ENCODE measurements around the gene HSP90AB1.

Gene HSP90AB1

DNA sequence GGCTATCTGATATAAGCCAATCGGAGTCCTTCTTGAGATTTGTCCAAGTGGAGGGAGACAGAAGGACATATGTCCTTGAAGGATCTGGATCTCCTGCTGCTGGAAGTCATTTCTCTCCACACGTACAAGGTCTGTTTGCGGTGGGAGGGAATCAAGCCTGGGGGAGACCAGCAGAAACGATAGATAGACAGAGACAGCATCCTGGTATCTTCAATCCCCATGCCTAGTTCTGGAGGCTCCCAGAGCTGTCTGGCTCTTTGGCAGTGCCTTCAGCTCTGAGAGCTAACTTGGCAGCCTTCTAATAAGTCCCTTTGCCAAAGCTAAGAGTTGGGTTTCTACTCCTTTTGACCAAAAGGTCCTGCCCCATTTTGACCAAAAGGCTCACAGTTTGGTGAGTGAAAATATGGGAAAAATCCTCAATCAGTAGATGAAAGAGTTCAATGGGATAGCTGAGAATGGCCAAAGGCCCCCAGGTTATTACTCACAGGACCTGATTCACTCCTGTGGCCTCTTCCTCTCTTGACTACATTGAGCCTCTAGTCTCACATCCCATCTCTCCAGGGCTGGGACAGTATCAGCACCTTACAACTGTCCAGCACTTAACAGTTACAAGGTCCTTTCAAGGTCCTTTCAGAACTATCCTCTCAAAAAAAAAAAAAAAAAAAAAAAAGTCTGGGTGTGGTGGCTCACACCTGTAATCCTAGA, 45.9 kb downstream of the HSP90AB1 start:
- no peak for DNase-seq

DNA sequence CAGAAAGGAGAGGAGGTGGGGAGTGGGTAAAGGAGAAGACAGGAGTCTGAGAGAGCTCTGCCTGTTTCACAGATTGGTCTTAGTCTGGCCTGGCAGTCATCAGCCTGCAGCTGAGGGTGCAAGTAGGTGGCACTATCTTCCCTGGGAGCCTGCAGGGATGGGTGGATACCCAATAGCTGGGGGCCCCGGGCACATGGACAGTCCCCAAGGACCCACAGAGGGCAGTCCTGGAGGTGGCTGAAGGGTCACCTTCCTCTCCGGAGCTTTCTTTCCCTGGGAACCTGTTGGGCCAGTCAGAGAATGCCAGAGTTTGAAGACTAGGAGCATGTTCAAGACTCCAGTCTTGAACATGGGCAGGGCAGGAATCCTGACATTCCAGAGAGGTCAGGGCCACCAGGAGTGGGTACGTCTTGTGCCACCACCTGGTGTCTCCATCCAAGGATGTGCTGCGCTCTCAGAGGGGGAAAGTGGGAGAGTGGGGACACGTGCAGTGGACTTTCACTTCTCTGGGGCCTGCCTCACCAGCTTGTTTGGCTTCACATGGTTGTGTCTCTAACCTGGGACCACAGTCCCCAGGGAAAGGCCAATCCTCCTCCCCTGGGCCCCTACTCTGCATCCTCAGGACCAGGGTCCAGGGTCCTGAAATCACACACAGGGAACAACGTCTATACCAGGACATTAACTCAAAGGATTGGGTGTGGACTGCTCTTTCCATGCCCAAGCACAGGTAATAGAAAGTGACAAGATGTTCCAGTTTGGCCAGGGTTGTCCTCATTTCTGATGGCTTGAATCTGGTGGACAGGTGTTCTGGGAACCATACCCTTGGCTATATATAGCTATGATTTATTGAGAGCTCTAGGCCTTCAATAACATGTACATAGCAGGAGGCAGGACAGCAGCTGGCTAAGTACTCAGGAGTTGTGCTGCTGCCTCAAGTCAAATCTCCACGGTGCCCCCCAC, 48.2 kb downstream of the HSP90AB1 start:
- DNase-seq, result no peak

DNA sequence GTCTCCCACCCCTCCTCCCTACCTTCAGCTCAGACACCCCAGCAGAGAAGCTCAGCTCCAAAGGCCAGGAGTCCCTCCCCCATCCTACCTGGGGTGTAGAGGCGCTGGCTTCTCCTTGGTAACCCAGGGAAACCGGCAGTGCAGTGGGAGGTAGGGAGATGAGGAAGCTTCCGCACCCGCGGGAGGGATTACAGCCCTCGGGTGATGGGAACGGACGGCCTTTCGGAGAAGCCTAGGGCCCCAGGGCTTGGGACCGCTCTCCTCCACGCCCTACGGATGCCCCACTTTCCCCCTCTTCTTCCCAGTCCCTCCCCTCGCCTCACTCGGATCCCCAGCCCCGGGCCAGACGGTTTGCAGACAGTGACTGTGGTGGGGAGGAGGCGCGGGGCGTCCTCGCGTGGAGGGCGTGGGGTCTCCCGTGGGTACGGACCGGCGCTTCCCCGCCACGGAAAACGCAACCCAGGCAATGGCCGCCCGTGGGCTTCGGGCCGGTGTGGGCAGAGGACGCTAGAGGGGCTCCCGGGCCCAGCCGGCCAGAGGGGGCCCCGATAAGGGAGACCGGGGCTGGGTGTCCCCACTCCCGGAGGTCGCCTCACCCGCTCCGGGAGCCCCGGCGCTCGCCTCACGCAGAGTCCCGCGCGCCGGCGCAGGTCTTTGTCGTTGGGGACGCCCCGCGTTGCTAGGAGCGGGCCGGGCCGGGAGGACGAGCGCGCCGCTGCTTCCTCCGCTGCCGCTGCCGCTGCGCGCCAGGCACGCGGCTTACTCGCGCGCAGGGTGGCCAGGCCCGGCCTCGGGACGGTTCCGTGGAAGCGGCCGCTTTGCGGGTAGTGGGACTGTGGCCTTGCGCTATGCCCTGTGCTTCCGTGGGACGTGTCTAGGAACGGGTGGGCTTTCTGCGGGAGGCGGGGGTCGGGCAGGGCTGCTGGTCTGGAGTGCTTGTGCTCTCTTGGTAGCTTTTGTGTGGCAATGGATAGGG, 50.5 kb downstream of the HSP90AB1 start:
- DNase-seq, result no peak

DNA sequence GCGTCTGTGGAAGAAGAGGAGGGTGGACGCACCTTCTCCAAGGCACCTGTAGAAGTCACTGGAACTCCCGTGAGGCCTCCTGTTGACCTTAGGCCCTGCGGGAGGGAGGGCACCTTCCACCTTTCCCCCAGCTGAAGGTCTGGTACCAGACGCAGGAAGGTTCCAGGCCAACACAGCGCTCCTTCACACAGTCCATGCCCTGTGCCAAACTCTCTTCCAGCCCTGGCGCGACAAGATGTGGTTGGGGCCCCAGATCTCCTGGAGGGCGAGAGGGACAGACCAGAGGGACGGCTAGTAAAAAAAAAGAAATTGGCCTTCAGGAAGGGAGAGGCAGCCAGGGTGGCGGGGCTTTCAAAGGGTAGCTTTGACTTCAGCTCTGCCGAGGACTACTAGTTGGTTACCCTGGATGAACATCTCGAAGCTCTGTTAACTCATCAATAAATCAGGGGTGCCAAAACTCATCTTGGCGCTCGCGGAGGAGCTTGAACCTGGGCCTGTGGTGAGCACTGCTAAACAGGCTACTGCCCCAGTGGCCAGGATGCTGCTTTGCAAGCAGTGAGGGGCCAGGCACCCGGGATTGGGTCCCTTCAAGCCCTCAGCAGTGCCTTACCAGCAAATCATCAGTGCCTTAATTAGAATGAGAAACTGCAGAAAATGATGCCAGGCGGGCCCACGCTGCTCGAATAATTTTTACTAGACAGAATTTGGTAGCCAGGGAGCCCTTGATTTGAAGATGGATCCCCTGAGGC, 51.3 kb downstream of the HSP90AB1 start:
- DNase-seq, result no peak

DNA sequence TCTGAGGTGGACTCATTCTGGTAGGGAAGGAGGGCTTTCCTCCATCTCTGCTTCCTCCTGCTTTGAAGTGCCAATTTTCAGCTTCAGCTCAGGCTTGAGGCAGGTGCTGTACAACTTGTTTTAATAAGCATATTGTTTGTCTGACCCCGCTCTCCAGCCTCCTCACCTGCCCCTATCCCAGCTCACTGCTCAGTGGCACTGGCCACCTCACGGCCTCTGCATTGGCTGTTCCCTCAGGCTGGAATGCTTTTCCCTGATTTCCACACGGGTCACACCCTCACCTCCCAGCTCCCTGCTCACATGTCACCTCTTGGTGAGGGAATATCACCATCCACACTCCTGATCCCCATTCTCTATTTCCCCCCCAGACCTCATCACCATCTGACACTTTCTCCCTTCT, 52.0 kb downstream of the HSP90AB1 start:
- DNase-seq, result no peak

DNA sequence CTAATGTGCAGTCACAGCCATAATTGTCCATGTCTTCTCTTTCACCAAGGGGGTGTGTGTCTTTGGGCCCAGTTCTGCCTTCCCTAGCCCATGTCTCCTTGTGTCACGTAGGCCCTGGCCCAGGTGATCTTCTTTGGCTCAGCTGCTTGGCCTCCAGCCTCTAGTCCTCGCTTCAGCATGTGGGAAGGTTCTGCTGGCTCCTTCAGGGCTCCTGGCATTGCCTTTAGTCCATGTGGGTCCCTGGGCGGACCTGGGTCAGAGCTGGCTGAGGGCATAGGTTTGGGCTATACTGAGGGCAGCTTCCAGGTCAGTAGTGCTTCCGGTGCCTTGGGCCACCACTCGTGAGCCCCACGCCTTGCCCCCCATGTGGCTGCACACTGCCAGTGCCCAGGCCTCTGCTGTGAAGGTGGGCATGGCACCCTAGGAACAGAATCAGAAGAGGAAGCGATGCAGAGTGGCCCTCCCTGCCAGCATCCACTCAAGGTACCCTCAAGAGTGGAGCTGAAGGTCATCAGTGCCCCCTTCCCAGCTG, 53.5 kb downstream of the HSP90AB1 start:
- DNase-seq, result no peak

DNA sequence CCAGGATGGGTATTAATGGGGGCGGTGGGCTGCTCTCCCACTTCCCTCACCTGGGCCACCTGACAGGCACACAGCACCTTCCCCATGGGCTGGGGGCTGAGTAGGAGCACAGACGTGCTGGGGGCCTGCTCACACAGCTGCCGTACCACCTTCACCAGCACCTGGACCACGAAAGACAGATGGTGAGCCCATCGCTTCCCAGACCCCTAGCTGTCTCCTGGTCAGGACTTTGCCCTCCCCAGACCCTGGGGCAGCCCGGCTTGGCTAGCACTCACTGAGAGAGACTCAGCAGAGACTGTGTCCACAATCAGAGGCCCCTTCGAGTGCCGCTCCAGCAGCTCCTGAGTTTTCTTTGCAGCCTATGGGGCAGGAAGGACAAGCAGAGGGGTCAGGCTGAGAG, 54.2 kb downstream of the HSP90AB1 start:
- DNase-seq, result no peak

DNA sequence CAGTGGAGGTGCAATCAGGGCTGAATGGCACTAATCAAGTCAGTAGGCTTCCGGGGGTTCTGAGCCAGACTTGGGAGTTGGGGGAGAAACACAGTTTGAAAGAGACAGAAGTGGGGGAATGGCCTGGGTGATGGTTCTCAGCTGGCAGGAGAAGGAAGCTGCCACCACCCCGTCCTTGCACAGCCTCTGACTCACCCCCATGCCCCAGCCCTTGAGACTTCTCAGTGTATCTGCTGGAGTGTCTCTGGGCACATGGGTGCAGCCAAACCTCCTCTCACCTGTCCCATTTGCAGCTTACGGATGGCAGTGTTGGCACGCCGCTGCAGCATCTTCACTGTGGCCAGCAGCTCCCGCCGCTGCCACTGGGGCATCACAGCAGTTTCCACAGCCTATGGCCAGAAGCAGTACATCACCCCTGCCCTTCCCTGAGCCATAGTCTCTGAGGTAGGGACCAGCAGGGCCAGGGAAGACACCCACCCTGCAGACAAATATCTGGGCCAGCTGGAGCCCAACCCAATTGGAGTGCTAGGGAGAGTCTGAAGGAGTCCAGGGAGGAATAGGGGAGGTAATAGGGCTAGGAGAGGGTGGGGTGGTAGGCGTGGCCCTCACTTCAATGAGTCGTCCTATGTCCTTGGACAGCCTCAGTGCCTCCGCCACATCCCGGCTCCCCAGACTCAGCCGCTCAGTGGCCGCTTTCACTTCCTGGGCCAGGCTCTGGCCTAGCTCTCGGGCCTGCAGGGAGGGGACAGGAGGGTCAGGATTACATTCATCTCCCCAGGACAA, 55.1 kb downstream of the HSP90AB1 start:
- DNase-seq, result no peak

DNA sequence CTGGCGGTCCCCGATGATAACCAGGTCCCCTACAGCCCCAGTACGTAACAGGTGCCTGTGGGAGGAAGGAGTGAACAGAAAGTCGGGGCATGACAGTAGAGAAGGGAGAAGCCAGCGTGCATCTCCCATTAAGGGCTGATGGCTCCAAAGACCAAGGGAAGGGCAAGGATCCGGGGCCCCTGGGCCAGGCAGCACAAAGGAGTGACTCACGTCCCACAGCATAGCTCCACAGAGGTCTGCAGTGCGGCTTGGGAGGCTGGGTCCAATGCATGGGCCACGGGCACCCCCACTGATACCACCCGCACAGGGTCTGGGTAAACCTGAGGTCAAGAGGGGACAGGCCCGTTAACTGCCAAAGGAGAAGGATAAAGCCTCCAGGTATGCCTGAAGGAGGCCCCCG, 56.0 kb downstream of the HSP90AB1 start:
- no peak for DNase-seq

Data from T1000 (cell line).